ENCODE data around the gene LTBP2.

LTBP2 gene

DNA sequence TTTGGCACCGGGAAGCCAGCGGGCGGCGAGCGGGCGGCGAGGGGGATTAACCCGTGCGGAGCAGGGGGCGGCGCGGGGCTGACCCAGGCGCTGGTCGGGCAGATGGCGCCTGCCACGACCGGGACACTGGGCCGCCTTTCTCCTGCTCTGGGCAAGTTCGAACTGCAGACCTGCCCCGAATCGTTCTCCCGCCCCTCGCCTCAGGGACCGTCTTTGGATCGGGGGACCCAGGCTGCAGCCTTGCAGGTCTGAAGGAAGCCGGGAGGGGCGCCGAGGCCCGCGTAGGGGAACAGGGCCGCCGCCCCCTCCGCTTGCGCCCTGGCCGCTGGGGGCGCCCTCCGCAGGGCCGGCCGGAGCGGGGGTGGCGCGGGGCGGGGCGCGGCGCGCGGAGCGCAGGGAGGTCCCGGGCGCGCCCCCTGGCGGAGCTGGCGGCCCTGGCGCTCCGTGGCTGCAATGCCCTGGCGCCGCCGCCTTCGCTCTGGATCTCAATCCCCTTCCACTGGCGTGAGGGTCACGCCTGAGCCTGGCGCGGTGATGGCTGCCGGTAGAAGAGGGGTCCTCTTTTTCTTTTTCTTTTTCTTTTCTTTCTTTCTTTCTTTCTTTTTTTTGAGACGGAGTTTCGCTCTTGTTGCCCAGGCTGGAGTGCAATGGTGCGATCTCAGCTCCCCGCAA is 449 bp upstream of the LTBP2 start:
- Histone ChIP-seq H3K27me3 (replicated peaks; ENCODE audit: insufficient read depth, low read length) (0 out of 2 replicates have a peak, but pooled peaks cover 5% of the 10 kb centered on the region), H3K27ac (ENCODE audit: low read length) (no peak overlapping the region), H4K20me1 (ENCODE audit: insufficient read depth, low read length) (no peaks in the 10 kb centered on the region), H3K36me3 (replicated peaks; ENCODE audit: insufficient read depth, low read length) (no peaks in the 10 kb centered on the region), H3K4me2 (ENCODE audit: low read depth, low read length) (peak overlapping the region; percentile 81), H3K4me3 (ENCODE audit: low read length) (peak overlapping the region; percentile 57), H3K79me2 (ENCODE audit: low read length) (no peaks in the 10 kb centered on the region), H3F3A (ENCODE audit: insufficient read depth, low read length) (no peaks in the 10 kb centered on the region), H3K4me1 (ENCODE audit: low read length) (no peaks in the 10 kb centered on the region), H3K9me3 (replicated peaks; ENCODE audit: insufficient read depth, low read length) (no peaks in the 10 kb centered on the region), H2AFZ (ENCODE audit: low read length) (peak overlapping the region; percentile 45; the same call in 1 of the 2 replicates), H3K9me2 (replicated peaks; ENCODE audit: insufficient read depth, low read length) (no peaks in the 10 kb centered on the region), H3K9ac (ENCODE audit: low read length) (no peak overlapping the region)
- TF ChIP-seq, protein P1, sequence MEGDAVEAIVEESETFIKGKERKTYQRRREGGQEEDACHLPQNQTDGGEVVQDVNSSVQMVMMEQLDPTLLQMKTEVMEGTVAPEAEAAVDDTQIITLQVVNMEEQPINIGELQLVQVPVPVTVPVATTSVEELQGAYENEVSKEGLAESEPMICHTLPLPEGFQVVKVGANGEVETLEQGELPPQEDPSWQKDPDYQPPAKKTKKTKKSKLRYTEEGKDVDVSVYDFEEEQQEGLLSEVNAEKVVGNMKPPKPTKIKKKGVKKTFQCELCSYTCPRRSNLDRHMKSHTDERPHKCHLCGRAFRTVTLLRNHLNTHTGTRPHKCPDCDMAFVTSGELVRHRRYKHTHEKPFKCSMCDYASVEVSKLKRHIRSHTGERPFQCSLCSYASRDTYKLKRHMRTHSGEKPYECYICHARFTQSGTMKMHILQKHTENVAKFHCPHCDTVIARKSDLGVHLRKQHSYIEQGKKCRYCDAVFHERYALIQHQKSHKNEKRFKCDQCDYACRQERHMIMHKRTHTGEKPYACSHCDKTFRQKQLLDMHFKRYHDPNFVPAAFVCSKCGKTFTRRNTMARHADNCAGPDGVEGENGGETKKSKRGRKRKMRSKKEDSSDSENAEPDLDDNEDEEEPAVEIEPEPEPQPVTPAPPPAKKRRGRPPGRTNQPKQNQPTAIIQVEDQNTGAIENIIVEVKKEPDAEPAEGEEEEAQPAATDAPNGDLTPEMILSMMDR (IDR thresholded peaks at IDR 0.05; ENCODE audit: low read length) = peak; percentile 21
- TF ChIP-seq EZH2phosphoT487 (IDR thresholded peaks at IDR 0.05; ENCODE audit: low read length) (no peak), EZH2 (optimal IDR thresholded peaks at IDR 0.05; ENCODE audit: low read depth, low read length) (no peak)
- DNase-seq = peak; percentile 58

DNA sequence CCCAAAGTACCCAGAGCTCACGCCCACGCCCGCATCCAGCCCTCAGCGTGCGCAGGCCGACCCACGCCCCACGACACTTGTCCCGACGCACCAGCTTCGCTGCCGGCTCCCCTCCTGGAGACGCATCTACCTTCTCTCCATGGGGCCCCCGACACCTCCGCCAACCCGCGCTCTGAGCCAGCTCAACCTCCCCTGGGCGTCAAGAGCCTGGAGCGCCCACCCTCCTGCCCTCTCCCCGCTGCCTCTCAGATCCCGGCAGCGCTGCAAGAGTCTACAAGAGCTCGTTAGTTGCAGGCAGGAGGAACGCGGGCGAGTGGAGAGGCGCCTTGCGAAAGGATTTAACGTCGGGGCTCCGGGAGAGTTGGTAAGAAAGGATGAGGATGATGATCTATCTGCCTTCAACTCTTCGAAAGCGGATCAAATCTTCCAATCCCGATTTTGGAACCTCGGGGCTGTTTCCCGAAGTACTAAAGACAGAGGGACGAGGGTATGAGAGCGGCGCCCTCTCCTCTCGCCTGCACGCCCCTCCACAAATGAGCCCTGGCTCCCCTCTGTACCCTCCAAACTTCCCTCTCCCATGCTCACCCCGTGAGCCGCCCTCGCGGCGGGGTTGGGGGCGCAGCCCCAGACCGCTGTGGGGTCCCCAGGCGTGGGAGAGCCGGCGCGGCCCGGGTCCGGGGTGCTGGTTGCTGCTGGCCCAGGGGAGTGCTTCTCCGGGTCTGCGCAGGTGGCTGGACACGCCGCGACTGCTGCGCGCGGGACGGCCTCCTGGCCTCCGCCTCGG is 979 bp downstream of the LTBP2 start:
- Histone ChIP-seq H3K9ac (ENCODE audit: low read length) (no peak overlapping the region), H2AFZ (ENCODE audit: low read length) (no peak overlapping the region), H3K27me3 (replicated peaks; ENCODE audit: insufficient read depth, low read length) (0 out of 2 replicates have a peak, but pooled peaks cover 5% of the 10 kb centered on the region), H3F3A (ENCODE audit: insufficient read depth, low read length) (no peaks in the 10 kb centered on the region), H3K4me3 (ENCODE audit: low read length) (no peak overlapping the region), H3K4me2 (ENCODE audit: low read depth, low read length) (no peak overlapping the region), H3K27ac (ENCODE audit: low read length) (no peak overlapping the region), H3K36me3 (replicated peaks; ENCODE audit: insufficient read depth, low read length) (no peaks in the 10 kb centered on the region), H3K9me2 (replicated peaks; ENCODE audit: insufficient read depth, low read length) (no peaks in the 10 kb centered on the region), H3K4me1 (ENCODE audit: low read length) (no peaks in the 10 kb centered on the region), H4K20me1 (ENCODE audit: insufficient read depth, low read length) (no peaks in the 10 kb centered on the region), H3K9me3 (replicated peaks; ENCODE audit: insufficient read depth, low read length) (no peaks in the 10 kb centered on the region), H3K79me2 (ENCODE audit: low read length) (no peaks in the 10 kb centered on the region)
- no peak for TF ChIP-seq EZH2phosphoT487 (IDR thresholded peaks at IDR 0.05; ENCODE audit: low read length)
- TF ChIP-seq EZH2 (optimal IDR thresholded peaks at IDR 0.05; ENCODE audit: low read depth, low read length) = no peak
- TF ChIP-seq, protein P1 (IDR thresholded peaks at IDR 0.05; ENCODE audit: low read length) = no peak
- DNase-seq = no peak

DNA sequence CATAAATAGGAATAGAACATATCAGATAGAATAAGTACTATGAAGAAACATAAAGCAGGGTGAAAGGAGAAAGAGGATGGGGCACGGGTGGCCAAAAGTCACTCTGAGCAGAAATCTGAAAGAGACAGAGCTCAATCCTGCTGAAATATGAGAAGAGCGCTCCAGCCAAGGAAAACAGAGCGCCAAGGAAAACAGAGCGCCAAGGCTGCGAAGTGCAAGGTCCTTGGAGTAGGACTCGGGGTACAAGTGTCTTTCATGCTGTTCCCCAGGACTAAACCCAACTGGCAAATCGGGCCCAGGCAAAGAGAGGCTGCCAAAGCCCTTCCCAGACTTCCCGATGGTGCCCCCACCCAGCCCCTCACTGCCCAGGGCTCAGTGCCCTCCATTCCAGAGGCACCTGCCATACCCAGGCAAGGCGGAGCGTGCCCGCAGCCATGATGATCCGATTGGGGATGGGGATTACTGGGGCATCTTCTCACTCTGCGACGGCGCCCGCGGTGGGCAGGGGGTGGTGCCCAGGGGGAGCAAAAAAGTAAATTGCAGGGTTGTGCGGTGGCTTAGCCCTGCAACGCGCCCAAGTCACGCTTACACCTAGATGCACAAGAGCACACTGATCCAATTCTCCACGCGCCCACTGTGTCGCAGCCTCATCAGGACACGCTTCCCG is 1.7 kb downstream of the LTBP2 start:
- no peaks in the 10 kb centered on the region for H3K9me2 ChIP-seq (replicated peaks; ENCODE audit: insufficient read depth, low read length)

More for the DNA sequence above, 1.7 kb downstream of the LTBP2 start:
- no peaks in the 10 kb centered on the region for H3F3A ChIP-seq (ENCODE audit: insufficient read depth, low read length)
- H3K27me3 ChIP-seq (replicated peaks; ENCODE audit: insufficient read depth, low read length) = 0 out of 2 replicates have a peak, but pooled peaks cover 5% of the 10 kb centered on the region
- H3K27ac ChIP-seq (ENCODE audit: low read length) = no peak overlapping the region
- H2AFZ ChIP-seq (ENCODE audit: low read length) = no peak overlapping the region
- no peak overlapping the region for H3K4me3 ChIP-seq (ENCODE audit: low read length)
- H3K4me2 ChIP-seq (ENCODE audit: low read depth, low read length) = no peak overlapping the region
- no peak overlapping the region for H3K9ac ChIP-seq (ENCODE audit: low read length)
- H3K9me3 ChIP-seq (replicated peaks; ENCODE audit: insufficient read depth, low read length) = no peaks in the 10 kb centered on the region
- no peak for DNase-seq
- no peaks in the 10 kb centered on the region for H3K4me1 ChIP-seq (ENCODE audit: low read length)
- no peaks in the 10 kb centered on the region for H3K79me2 ChIP-seq (ENCODE audit: low read length)
- TF ChIP-seq, protein P1 (IDR thresholded peaks at IDR 0.05; ENCODE audit: low read length) = no peak
- TF ChIP-seq EZH2 (optimal IDR thresholded peaks at IDR 0.05; ENCODE audit: low read depth, low read length) (no peak), EZH2phosphoT487 (IDR thresholded peaks at IDR 0.05; ENCODE audit: low read length) (no peak)
- H4K20me1 ChIP-seq (ENCODE audit: insufficient read depth, low read length) = no peaks in the 10 kb centered on the region
- H3K36me3 ChIP-seq (replicated peaks; ENCODE audit: insufficient read depth, low read length) = no peaks in the 10 kb centered on the region

Measured in MM.1S (cell line).